Uterus (tissue), 2 donors: ENCODE measurements around the gene GPR65.

Experiments used
- CTCF ChIP-seq, 4 experiments: fragments of 200-600 bp in 2 of 4; fragments of 450-650 bp in 2 of 4; sonication (generic) in 2 of 4; IDR thresholded peaks; one replicate each; pipeline ENCODE4 v1.5.1; 2016 to 2019; ENCODE audit warnings: antibody characterized with exemption in 4 of 4, mild to moderate bottlenecking in 2 of 4, moderate library complexity in 1 of 4
- POLR2A ChIP-seq, 2 donors: fragments of 450-650 bp; IDR thresholded peaks; one replicate each; pipeline ENCODE4 v1.6.1; 2016; ENCODE audit warnings: antibody characterized with exemption in 2 of 2, mild to moderate bottlenecking in 1 of 2, moderate library complexity in 1 of 2

GRCh38 chr14:88005050-88005481 lies at the start of gene GPR65:
- TF ChIP-seq CTCF (IDR thresholded peaks at IDR 0.05) (no peak), POLR2A (IDR thresholded peaks at IDR 0.05) (no peak)
